MCF 10A (cell line): Measurements from ENCODE around the gene SLFN12. TPM values are rescaled to one million over a fixed set of nuclear protein-coding genes. Genes with fewer than 3 reads are reported as not detected.
"Not testable (repeated sequence)": the region's sequence is repeated elsewhere in the genome, so short reads cannot be mapped to it uniquely, and the experiment has no call there.

Source experiments
- BruUV-seq: library from RNA; stranded (reverse); fragments of 400-500 nt; replicated peaks from 2 replicates; lab custom pipeline; 2021; lab: Mats Ljungman, UMichigan
- CTCF ChIA-PET: fragments of 300-600 bp; sonication (Branson Sonifier 250); formaldehyde crosslinking; extraction: SDS; loops from one replicate; lab custom pipeline; 2021; ENCODE audit warnings: antibody characterized with exemption, inconsistent platforms; lab: Yijun Ruan, JAX
- POLR2A ChIA-PET: fragments of 300-600, 350-650 bp; sonication (Branson Sonifier 250); formaldehyde crosslinking; extraction: SDS; loops from one replicate; lab custom pipeline; 2020; ENCODE audit warnings: antibody characterized with exemption, inconsistent platforms; lab: Yijun Ruan, JAX
- DNase-seq: peaks from one replicate; pipeline ENCODE4 v3.0.0-alpha.2; 2018; ENCODE audit not compliant: unreplicated experiment
- H3K27ac Mint-ChIP-seq: one replicate; pipeline ENCODE4 v1.8.0; 2022; ENCODE audit warnings: mild to moderate bottlenecking, low read depth, mixed read lengths; ENCODE audit not compliant: unreplicated experiment
- H3K27me3 Mint-ChIP-seq: one replicate; pipeline ENCODE4 v1.8.0; 2022; ENCODE audit warnings: mixed read lengths; ENCODE audit not compliant: insufficient read depth, unreplicated experiment
- H3K36me3 Mint-ChIP-seq: one replicate; pipeline ENCODE4 v1.8.0; 2022; ENCODE audit warnings: mild to moderate bottlenecking, moderate library complexity, mixed read lengths; ENCODE audit not compliant: insufficient read depth, unreplicated experiment
- H3K4me1 Mint-ChIP-seq: one replicate; pipeline ENCODE4 v1.8.0; 2022; ENCODE audit warnings: mixed read lengths; ENCODE audit not compliant: insufficient read depth, unreplicated experiment
- H3K4me3 Mint-ChIP-seq: one replicate; pipeline ENCODE4 v1.8.0; 2022; ENCODE audit warnings: mild to moderate bottlenecking, moderate library complexity, mixed read lengths; ENCODE audit not compliant: unreplicated experiment
- H3K9me3 Mint-ChIP-seq: one replicate; pipeline ENCODE4 v1.8.0; 2022; ENCODE audit warnings: mixed read lengths; ENCODE audit not compliant: unreplicated experiment
- intact Hi-C: fragments of 100-400 bp; cut with micrococcal nuclease; formaldehyde crosslinking; loops from 2 replicates; pipeline ENCODE4 v1.14.1; 2022
- total RNA-seq: library from RNA; stranded (reverse); gene quantifications from 2 replicates; pipeline ENCODE4 v1.2.3, GENCODE V29; 2022
- TF ChIP-seq, protein P1 (sequence below): fragments of 200-600 bp; IDR thresholded peaks from one replicate; pipeline ENCODE4 v1.8.0; 2022; ENCODE audit warnings: antibody characterized with exemption, mild to moderate bottlenecking; ENCODE audit not compliant: unreplicated experiment

Gene SLFN12
- total RNA-seq, 1 experiment from 2014 or later, result 8.0 TPM

DNA sequence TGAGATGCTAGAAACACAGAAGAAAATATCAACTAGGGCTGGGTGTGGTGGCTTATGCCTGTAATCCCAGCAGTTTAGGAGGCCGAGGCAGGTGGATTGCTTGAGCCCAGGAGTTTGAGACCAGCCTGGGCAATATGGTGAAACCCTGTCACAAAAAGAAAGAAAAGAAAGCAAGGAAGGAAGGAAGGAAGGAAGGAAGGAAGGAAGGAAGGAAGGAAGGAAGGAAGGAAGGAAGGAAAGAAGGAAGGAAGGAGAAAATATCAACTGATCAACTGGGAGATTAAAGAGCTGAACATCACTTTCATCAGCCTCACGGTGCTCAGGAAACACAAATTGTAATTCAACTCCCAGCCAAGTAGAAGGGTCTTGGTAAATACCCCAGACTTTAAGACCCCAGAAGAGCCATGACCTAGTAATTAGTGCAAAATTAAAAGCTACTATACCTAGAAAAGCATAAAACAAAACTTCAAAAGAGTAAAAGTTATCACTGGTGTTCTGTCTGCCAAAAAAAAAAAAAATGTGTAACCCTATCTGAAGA, 44.1 kb upstream of the SLFN12 start:
- Mint-ChIP-seq H3K27me3 (peaks cover 54% of the 10 kb centered on the region), H3K4me3 (no peak overlapping the region), H3K27ac (no peak overlapping the region), H3K9me3 (peaks cover 11% of the 10 kb centered on the region), H3K4me1 (no peaks in the 10 kb centered on the region), H3K36me3 (no peaks in the 10 kb centered on the region)
- CTCF ChIA-PET, result interaction anchor here (0.7 kb wide), 2 partner anchors 12 to 269 kb away, joined by 3 read pairs; no protein-coding TSS in a partner anchor
- TF ChIP-seq, protein P1, sequence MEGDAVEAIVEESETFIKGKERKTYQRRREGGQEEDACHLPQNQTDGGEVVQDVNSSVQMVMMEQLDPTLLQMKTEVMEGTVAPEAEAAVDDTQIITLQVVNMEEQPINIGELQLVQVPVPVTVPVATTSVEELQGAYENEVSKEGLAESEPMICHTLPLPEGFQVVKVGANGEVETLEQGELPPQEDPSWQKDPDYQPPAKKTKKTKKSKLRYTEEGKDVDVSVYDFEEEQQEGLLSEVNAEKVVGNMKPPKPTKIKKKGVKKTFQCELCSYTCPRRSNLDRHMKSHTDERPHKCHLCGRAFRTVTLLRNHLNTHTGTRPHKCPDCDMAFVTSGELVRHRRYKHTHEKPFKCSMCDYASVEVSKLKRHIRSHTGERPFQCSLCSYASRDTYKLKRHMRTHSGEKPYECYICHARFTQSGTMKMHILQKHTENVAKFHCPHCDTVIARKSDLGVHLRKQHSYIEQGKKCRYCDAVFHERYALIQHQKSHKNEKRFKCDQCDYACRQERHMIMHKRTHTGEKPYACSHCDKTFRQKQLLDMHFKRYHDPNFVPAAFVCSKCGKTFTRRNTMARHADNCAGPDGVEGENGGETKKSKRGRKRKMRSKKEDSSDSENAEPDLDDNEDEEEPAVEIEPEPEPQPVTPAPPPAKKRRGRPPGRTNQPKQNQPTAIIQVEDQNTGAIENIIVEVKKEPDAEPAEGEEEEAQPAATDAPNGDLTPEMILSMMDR, result no peak
- DNase-seq, result no peak
- intact Hi-C loops, result no loop called here
- BruUV-seq, result no TSS peak
- POLR2A ChIA-PET, result interaction anchor here (0.6 kb wide), 1 partner anchor 18 kb away, joined by 3 read pairs; no protein-coding TSS in a partner anchor

DNA sequence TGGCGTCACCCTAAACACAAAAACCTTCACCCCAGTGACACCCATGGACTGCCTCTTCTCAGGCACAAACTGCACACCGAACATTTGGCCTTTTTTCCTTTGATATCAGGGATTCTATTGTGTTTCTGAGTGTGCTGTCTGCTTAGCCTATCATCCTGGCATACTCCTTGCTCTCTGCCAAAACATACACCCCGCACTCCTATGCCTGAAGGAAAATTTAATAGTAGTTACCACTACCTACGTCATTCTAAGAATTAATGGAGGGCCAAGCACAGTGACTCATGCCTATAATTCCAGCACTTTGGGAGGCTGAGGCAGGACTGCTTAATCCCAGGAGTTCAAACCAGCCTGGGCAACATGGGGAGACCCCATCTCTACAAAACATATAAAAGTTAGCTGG, 36.2 kb upstream of the SLFN12 start:
- peak; percentile 35 for DNase-seq
- TF ChIP-seq, protein P1, result no peak
- Mint-ChIP-seq H3K4me1 (peaks cover 5% of the 10 kb centered on the region), H3K4me3 (no peak overlapping the region), H3K36me3 (no peaks in the 10 kb centered on the region), H3K27me3 (peaks cover 9% of the 10 kb centered on the region), H3K9me3 (peaks cover 11% of the 10 kb centered on the region), H3K27ac (no peak overlapping the region)
- no TSS peak for BruUV-seq
- intact Hi-C loops, result no loop called here
- POLR2A ChIA-PET, result interaction anchor here (0.6 kb wide), 1 partner anchor 279 kb away, joined by 3 read pairs; no protein-coding TSS in a partner anchor
- CTCF ChIA-PET, result no interaction called here

DNA sequence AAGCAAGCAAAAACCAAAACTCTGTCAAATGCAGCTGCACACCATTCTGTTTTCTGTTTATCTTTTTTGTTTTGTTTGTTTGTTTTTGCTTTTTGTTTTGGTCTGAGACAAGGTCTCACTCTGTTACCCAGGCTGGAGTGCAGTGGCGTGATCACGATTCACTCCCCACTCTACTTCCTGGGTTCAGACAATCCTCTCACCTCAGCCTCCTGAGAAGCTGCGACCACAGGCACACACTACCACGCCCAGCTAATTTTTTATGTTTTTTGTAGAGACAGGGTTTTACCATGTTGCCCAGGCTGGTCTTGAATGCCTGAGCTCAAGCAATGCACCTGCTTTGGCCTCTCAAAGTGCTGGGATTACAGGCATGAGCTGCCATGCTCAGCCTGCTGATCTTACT, 35.5 kb upstream of the SLFN12 start:
- H3K4me1 Mint-ChIP-seq, result peaks cover 5% of the 10 kb centered on the region
- ChIA-PET CTCF (no interaction called here), POLR2A (interaction anchor here (0.6 to 0.7 kb wide), 2 partner anchors 15 to 279 kb away, joined by 3 read pairs; no protein-coding TSS in a partner anchor)
- intact Hi-C loops, result no loop called here
- no peak overlapping the region for H3K27ac Mint-ChIP-seq
- H3K27me3 Mint-ChIP-seq, result peaks cover 12% of the 10 kb centered on the region
- H3K9me3 Mint-ChIP-seq, result peaks cover 11% of the 10 kb centered on the region
- TF ChIP-seq, protein P1, result no peak
- no peak for DNase-seq
- BruUV-seq, result no TSS peak
- no peaks in the 10 kb centered on the region for H3K36me3 Mint-ChIP-seq
- H3K4me3 Mint-ChIP-seq, result no peak overlapping the region

DNA sequence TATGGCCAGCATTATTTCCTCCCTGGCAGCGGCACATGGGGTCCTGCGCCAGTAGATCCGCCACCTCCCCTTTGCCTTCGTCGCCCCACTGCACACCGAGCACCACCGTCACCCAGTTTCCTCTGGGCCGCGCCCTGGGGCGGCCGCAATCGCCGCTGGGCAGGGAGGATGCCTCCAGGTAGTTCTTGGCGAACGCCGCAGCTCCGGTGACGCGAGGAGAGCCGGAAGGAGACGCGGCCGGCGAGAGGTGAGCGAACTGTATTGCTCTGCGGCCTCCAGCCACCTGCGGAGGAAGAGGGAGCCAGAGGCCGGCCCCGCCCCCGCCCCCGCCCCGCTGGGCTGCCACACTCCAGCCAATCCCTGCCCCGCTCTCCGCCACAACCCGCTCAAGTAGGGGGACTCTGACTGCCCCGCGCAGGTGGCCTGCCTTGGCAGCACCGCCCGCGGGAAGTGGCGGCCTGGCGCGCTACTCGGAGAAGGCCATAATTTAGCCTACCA, 28.1 kb upstream of the SLFN12 start:
- TF ChIP-seq, protein P1, result no peak
- Mint-ChIP-seq H3K27me3 (peaks cover 22% of the 10 kb centered on the region), H3K4me1 (peaks cover 6% of the 10 kb centered on the region), H3K4me3 (peak overlapping the region; percentile 63), H3K9me3 (no peaks in the 10 kb centered on the region), H3K36me3 (no peaks in the 10 kb centered on the region), H3K27ac (no peak overlapping the region)
- ChIA-PET POLR2A (interaction anchor here (1.8 kb wide), 1 partner anchor 27 kb away, joined by 6 read pairs; no protein-coding TSS in a partner anchor), CTCF (no interaction called here)
- BruUV-seq, result no TSS peak
- intact Hi-C loops, result no loop called here
- DNase-seq, result no peak

DNA sequence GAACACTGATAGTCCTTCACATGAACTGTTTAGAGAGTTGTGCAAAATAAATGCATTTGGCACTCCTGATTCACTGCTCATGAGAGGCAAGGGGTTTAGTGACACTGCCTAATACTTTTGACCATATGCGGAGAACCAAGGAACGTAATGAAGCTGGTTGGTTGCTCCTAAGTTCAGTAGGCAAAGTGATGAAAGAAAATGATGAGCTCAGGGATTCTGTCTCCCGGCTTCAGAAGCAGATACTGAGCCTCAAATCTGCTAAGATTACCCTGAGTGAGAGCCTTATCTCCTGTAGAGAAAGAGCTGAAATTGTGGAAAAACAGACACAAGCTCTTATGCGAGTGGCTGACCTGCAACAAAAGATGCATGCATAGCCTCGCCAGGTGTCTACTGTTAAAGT, 21.7 kb upstream of the SLFN12 start:
- BruUV-seq, H3K36me3 Mint-ChIP-seq, DNase-seq, POLR2A ChIA-PET, H3K27ac Mint-ChIP-seq, H3K4me3 Mint-ChIP-seq, H3K4me1 Mint-ChIP-seq, intact Hi-C loops, H3K9me3 Mint-ChIP-seq: not testable (repeated sequence)
- peaks cover 10% of the 10 kb centered on the region for H3K27me3 Mint-ChIP-seq
- CTCF ChIA-PET, result interaction anchor here (1.1 to 1.3 kb wide), 2 partner anchors 131 to 139 kb away, joined by 3 to 4 read pairs; no protein-coding TSS in a partner anchor
